Inflammatory macrophage treated with lipopolysaccharide for 4 hours (primary cell): ENCODE results near the gene FHL3.
"Not testable (repeated sequence)": the region's sequence is repeated elsewhere in the genome, so short reads cannot be mapped to it uniquely, and the experiment has no call there.

ENCODE experiments used
- DNase-seq: peaks from one replicate; pipeline ENCODE4 v3.0.0-alpha.2; 2020

Gene FHL3

GRCh38 chr1:38032992-38033391 is 27.7 kb upstream of the FHL3 start:
- DNase-seq: not testable (repeated sequence)

- DNase-seq: peak; percentile 32
Measured at GRCh38 chr1:38031513-38031866, 26.2 kb upstream of the FHL3 start.

GRCh38 chr1:38030596-38031512 is 25.5 kb upstream of the FHL3 start:
- DNase-seq: no peak

- peak; percentile 57 for DNase-seq
Measured at GRCh38 chr1:38029685-38030511, 24.6 kb upstream of the FHL3 start.

GRCh38 chr1:38029081-38029681 is 23.9 kb upstream of the FHL3 start:
- no peak for DNase-seq

- no peak for DNase-seq
Measured at GRCh38 chr1:38028671-38029070, 23.4 kb upstream of the FHL3 start.

GRCh38 chr1:38028105-38028591 is 22.8 kb upstream of the FHL3 start:
- DNase-seq: no peak

GRCh38 chr1:38027201-38028104 is 22.1 kb upstream of the FHL3 start:
- no peak for DNase-seq

GRCh38 chr1:38026592-38027200 is 21.4 kb upstream of the FHL3 start:
- DNase-seq: peak; percentile 43

- DNase-seq: no peak
Measured at GRCh38 chr1:38025664-38026063, 20.4 kb upstream of the FHL3 start.

- DNase-seq: no peak
Measured at GRCh38 chr1:38025233-38025632, 19.9 kb upstream of the FHL3 start.

- DNase-seq: no peak
Measured at GRCh38 chr1:38022810-38023209, 17.5 kb upstream of the FHL3 start.

- no peak for DNase-seq
Measured at GRCh38 chr1:38021969-38022368, 16.7 kb upstream of the FHL3 start.

GRCh38 chr1:38020396-38020795 is 15.1 kb upstream of the FHL3 start:
- no peak for DNase-seq

GRCh38 chr1:38018864-38019343 is 13.6 kb upstream of the FHL3 start:
- DNase-seq: peak; percentile 45

- no peak for DNase-seq
Measured at GRCh38 chr1:38015978-38016725, 10.8 kb upstream of the FHL3 start.

GRCh38 chr1:38014724-38015424 is 9.6 kb upstream of the FHL3 start:
- DNase-seq: no peak

GRCh38 chr1:38014171-38014570 is 8.9 kb upstream of the FHL3 start:
- no peak for DNase-seq

GRCh38 chr1:38013227-38013622 is 7.9 kb upstream of the FHL3 start:
- no peak for DNase-seq
